Kidney glomerular epithelial cell (primary cell): ENCODE measurements around the gene PUS3.

Experiments
- DNase-seq: peaks from one replicate; lab custom pipeline; 2025; lab: John Stamatoyannopoulos, UW

PUS3 gene

GRCh38 chr11:125902927-125903710 is at the start of gene PUS3:
Gene PUS3, minus strand, starts transcription at chr11:125903206. Its CDS starts 6,922 bp downstream, at chr11:125896284.
- DNase-seq, result peak; percentile 91

- DNase-seq, result no peak
These were observed 49.6 kb upstream of the PUS3 start for GRCh38 chr11:125952559-125952958.

- no peak for DNase-seq
These were observed 48.7 kb upstream of the PUS3 start for GRCh38 chr11:125951731-125952130.

- DNase-seq, result no peak
These were observed 48.0 kb upstream of the PUS3 start for GRCh38 chr11:125950696-125951651.

- DNase-seq, result no peak
These were observed 47.1 kb upstream of the PUS3 start for GRCh38 chr11:125950178-125950490.

GRCh38 chr11:125949271-125950177 is 46.5 kb upstream of the PUS3 start:
- no peak for DNase-seq

GRCh38 chr11:125948278-125949051 is 45.5 kb upstream of the PUS3 start:
- no peak for DNase-seq

- no peak for DNase-seq
These were observed 44.6 kb upstream of the PUS3 start for GRCh38 chr11:125947419-125948277.

GRCh38 chr11:125946712-125947418 is 43.9 kb upstream of the PUS3 start:
- DNase-seq, result no peak

- no peak for DNase-seq
These were observed 43.0 kb upstream of the PUS3 start, which contains the start of gene VSIG10L2 for GRCh38 chr11:125945797-125946520. Gene VSIG10L2, plus strand, starts transcription at chr11:125946044. Its CDS starts 12 bp downstream, at chr11:125946056.

GRCh38 chr11:125945011-125945796 is 42.2 kb upstream of the PUS3 start:
- no peak for DNase-seq

GRCh38 chr11:125944350-125945010 is 41.5 kb upstream of the PUS3 start:
- no peak for DNase-seq

GRCh38 chr11:125943661-125944349 is 40.8 kb upstream of the PUS3 start:
- DNase-seq, result no peak

GRCh38 chr11:125942771-125943428 is 39.9 kb upstream of the PUS3 start:
- DNase-seq, result no peak

GRCh38 chr11:125941619-125942611 is 38.9 kb upstream of the PUS3 start:
- DNase-seq, result peak; percentile 30
